OCI-LY7 (cell line): ENCODE measurements around the gene RCSD1. TPM values are rescaled to one million over a fixed set of nuclear protein-coding genes. Genes with fewer than 3 reads are reported as not detected.

Source experiments
- BruUV-seq: library from RNA; stranded (reverse); fragments of 400-500 nt; replicated peaks from 2 replicates; lab custom pipeline; 2021; lab: Mats Ljungman, UMichigan
- CTCF ChIA-PET: fragments of 300-600 bp; sonication (Branson Sonifier 250); formaldehyde crosslinking; loops from one replicate; lab custom pipeline; 2022; ENCODE audit warnings: antibody characterized with exemption; ENCODE audit not compliant: unreplicated experiment; lab: Charles Lee
- POLR2A ChIA-PET: fragments of 300-600 bp; sonication (Branson Sonifier 250); formaldehyde crosslinking; loops from one replicate; lab custom pipeline; 2022; ENCODE audit warnings: antibody characterized with exemption; lab: Charles Lee
- DNase-seq: peaks from one replicate; pipeline ENCODE4 v3.0.0-alpha.2; 2015; ENCODE audit warnings: low spot score
- H2AFZ ChIP-seq: fragments of 200-600 bp; sonication (generic), shearing (Covaris generic); 2 replicates; pipeline ENCODE4 v1.6.1; 2014; ENCODE audit warnings: mild to moderate bottlenecking, antibody characterized with exemption, low read length, moderate library complexity
- H3K27ac ChIP-seq: fragments of 200-600 bp; sonication (generic); 2 replicates; pipeline ENCODE4 v1.5.1; 2014; ENCODE audit warnings: mixed run types, low read depth, mild to moderate bottlenecking, moderate library complexity, low read length, inconsistent platforms; ENCODE audit not compliant: poor library complexity, severe bottlenecking
- H3K36me3 ChIP-seq: fragments of 200-600 bp; sonication (generic); 2 replicates; pipeline ENCODE4 v1.6.1; 2014; ENCODE audit warnings: mild to moderate bottlenecking, antibody characterized with exemption, low read length, moderate library complexity, mixed read lengths; ENCODE audit not compliant: insufficient read depth
- H3K4me1 ChIP-seq: fragments of 200-600 bp; sonication (generic); 2 replicates; pipeline ENCODE4 v1.5.1; 2014; ENCODE audit warnings: mild to moderate bottlenecking, low read length; ENCODE audit not compliant: insufficient read depth, poor library complexity, severe bottlenecking
- H3K4me2 ChIP-seq: fragments of 200-600 bp; sonication (generic); 2 replicates; pipeline ENCODE4 v1.6.1; 2014; ENCODE audit warnings: mild to moderate bottlenecking, low read length
- H3K4me3 ChIP-seq: fragments of 200-600 bp; sonication (generic); 2 replicates; pipeline ENCODE4 v1.5.1; 2014; ENCODE audit warnings: mild to moderate bottlenecking, low read depth, low read length; ENCODE audit not compliant: poor library complexity, severe bottlenecking
- H3K79me2 ChIP-seq: fragments of 200-600 bp; sonication (generic); 2 replicates; pipeline ENCODE4 v1.6.1; 2016; ENCODE audit warnings: low read depth, mild to moderate bottlenecking, low read length, moderate library complexity, mixed read lengths; ENCODE audit not compliant: insufficient read depth
- H3K9me2 ChIP-seq: fragments of 200-600 bp; sonication (generic); 2 replicates; pipeline ENCODE4 v1.6.1; 2016; ENCODE audit warnings: mild to moderate bottlenecking, low read length, mixed read lengths; ENCODE audit not compliant: insufficient read depth
- H3K9me3 ChIP-seq: fragments of 200-600 bp; sonication (generic); 2 replicates; pipeline ENCODE4 v1.6.1; 2014; ENCODE audit warnings: mild to moderate bottlenecking, mixed run types, low read length, mixed read lengths
- H4K20me1 ChIP-seq: fragments of 200-600 bp; sonication (generic); 2 replicates; pipeline ENCODE4 v1.6.1; 2014; ENCODE audit warnings: mild to moderate bottlenecking, antibody characterized with exemption, low read length, moderate library complexity, mixed read lengths; ENCODE audit not compliant: insufficient read depth
- EZH2phosphoT487 ChIP-seq: fragments of 200-600 bp; sonication (generic); IDR thresholded peaks from 2 replicates; pipeline ENCODE4 v1.6.1; 2018; ENCODE audit warnings: low read depth, borderline replicate concordance, mild to moderate bottlenecking, mixed run types, antibody characterized with exemption, low read length, moderate library complexity, mixed read lengths
- intact Hi-C: fragments of 100-400 bp; cut with micrococcal nuclease; formaldehyde crosslinking; loops from one replicate; pipeline ENCODE4 v1.10.0; 2022; ENCODE audit not compliant: unreplicated experiment
- total RNA-seq, 2 experiments: library from RNA; depleted of rRNA in 1 of 2; stranded (reverse); fragments of >200 nt in 1 of 2; shearing (Covaris generic) in 1 of 2; gene quantifications; 2 replicates each; pipeline ENCODE4 v1.2.3, GENCODE V29; 2014 to 2022
- TF ChIP-seq, protein P1 (sequence below): fragments of 200-600 bp; sonication (generic); conservative IDR thresholded peaks from 2 replicates; pipeline ENCODE4 v1.5.1; 2014; ENCODE audit warnings: mild to moderate bottlenecking, antibody characterized with exemption, low read length, moderate library complexity, mixed read lengths

The RCSD1 gene
- total RNA-seq, 2 experiments from 2014 or later, result 161 to 164 TPM

DNA sequence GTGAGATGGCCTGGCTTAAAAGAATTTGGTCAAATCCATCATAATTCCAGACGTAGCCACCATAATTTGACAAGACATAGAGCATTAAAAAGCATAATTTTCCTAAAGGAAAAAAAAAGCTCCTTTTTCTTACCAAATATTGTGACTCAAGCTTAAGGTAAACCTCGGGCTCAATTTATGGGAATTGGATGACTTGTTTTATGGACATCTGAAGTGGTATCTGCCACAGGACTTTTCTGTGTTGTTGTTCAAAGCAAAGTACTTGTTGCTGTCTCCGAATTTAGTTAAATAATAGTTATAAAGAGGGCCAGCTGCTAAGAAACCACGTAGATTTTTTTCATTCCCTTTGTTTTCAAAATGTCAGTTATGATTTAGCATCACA is 92.8 kb downstream of the RCSD1 start:
- Histone ChIP-seq H3K9me3 (no peaks in the 10 kb centered on the region), H3K4me3 (peak overlapping the region; percentile 94), H3K4me2 (peak overlapping the region; percentile 93), H3K79me2 (peaks cover 51% of the 10 kb centered on the region), H4K20me1 (peaks cover 29% of the 10 kb centered on the region; the same call in 1 of the 2 replicates), H3K27ac (peak overlapping the region; percentile 45), H3K4me1 (peaks cover 68% of the 10 kb centered on the region), H2AFZ (peak overlapping the region; percentile 53; the same call in 1 of the 2 replicates), H3K9me2 (no peaks in the 10 kb centered on the region), H3K36me3 (peaks cover 7% of the 10 kb centered on the region; the same call in 1 of the 2 replicates)
- intact Hi-C loops, result loop anchor here (2.0 kb wide), 2 partner anchors 30 to 212 kb away; no protein-coding TSS in a partner anchor
- TF ChIP-seq, protein P1, sequence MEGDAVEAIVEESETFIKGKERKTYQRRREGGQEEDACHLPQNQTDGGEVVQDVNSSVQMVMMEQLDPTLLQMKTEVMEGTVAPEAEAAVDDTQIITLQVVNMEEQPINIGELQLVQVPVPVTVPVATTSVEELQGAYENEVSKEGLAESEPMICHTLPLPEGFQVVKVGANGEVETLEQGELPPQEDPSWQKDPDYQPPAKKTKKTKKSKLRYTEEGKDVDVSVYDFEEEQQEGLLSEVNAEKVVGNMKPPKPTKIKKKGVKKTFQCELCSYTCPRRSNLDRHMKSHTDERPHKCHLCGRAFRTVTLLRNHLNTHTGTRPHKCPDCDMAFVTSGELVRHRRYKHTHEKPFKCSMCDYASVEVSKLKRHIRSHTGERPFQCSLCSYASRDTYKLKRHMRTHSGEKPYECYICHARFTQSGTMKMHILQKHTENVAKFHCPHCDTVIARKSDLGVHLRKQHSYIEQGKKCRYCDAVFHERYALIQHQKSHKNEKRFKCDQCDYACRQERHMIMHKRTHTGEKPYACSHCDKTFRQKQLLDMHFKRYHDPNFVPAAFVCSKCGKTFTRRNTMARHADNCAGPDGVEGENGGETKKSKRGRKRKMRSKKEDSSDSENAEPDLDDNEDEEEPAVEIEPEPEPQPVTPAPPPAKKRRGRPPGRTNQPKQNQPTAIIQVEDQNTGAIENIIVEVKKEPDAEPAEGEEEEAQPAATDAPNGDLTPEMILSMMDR, result no peak
- TF ChIP-seq EZH2phosphoT487, result no peak
- BruUV-seq, result TSS peak; percentile 40
- ChIA-PET POLR2A (interaction anchor here (1.0 to 2.2 kb wide), 4 partner anchors 10 to 32 kb away, joined by 4 to 7 read pairs (median 4); no protein-coding TSS in a partner anchor), CTCF (no interaction called here)
- no peak for DNase-seq

DNA sequence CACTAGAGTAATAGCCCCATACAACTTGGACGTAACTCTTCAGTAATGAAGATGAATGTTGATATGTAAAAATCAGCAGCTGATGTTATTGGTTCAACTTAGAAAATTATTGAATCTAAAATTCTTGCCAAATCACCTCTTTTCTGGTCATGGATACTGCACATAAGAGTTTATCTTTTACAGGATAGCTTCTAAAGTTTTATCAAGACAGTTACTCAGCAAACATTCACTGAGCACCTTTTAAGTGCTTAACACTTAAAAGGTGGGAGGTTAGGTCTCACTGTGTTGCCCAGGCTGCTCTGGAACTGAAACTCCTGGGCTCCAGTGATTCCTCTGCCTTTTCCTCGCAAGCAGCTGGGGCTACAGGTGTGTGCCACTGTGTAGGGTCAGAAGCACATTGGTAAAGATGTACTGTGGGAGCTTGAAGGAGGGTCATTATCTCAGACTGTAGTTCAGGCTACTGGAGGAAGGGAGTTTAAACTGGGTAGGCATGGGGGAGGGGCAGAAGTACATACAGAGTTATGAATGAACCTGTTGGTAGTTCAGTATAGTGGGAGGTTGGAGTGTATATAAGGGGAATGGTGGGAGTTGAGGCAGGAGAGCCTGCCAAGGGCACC is 93.8 kb downstream of the RCSD1 start:
- ChIA-PET CTCF (interaction anchor here (0.6 kb wide), 1 partner anchor 66 kb away, joined by 3 read pairs; no protein-coding TSS in a partner anchor), POLR2A (interaction anchor here (0.5 to 2.2 kb wide), 4 partner anchors 9 to 366 kb away, joined by 4 to 7 read pairs (median 4); no protein-coding TSS in a partner anchor)
- Histone ChIP-seq H2AFZ (no peak overlapping the region), H3K9me2 (no peaks in the 10 kb centered on the region), H3K9me3 (no peaks in the 10 kb centered on the region), H3K4me1 (peaks cover 59% of the 10 kb centered on the region), H3K4me2 (peak overlapping the region; percentile 93), H3K36me3 (peaks cover 12% of the 10 kb centered on the region), H3K4me3 (peak overlapping the region; percentile 94), H4K20me1 (peaks cover 29% of the 10 kb centered on the region; the same call in 1 of the 2 replicates), H3K27ac (peak overlapping the region; percentile 1), H3K79me2 (peaks cover 58% of the 10 kb centered on the region)
- intact Hi-C loops, result loop anchor here (2.0 kb wide), 2 partner anchors 29 to 211 kb away; no protein-coding TSS in a partner anchor
- peak; percentile 47 for DNase-seq
- TF ChIP-seq, protein P1, result no peak
- BruUV-seq, result no TSS peak

DNA sequence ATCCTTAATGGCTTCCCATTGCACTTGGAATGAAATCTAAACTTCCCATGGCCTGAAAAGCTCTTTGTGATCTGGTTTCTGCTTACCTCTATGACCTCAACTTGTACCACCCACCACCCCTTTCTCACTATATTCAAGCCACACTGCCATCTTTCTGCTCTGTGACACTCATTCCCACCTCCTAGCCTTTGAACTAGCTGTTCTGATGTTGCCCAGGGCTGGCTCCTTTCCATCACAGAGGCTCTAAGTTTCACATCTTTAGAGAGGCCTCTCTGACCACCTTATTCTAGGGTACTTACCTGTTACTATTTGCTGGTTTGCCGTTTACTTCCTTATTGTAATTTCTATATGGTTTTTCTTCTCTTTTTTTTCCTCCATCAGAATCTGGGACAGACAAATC is 96.0 kb downstream of the RCSD1 start:
- no peak overlapping the region for H3K27ac ChIP-seq
- peaks cover 29% of the 10 kb centered on the region; the same call in 1 of the 2 replicates for H4K20me1 ChIP-seq
- H3K9me2 ChIP-seq, result no peaks in the 10 kb centered on the region
- peaks cover 58% of the 10 kb centered on the region for H3K79me2 ChIP-seq
- peaks cover 37% of the 10 kb centered on the region for H3K4me1 ChIP-seq
- H3K4me3 ChIP-seq, result no peak overlapping the region
- H2AFZ ChIP-seq, result no peak overlapping the region
- TF ChIP-seq, protein P1, result no peak
- TF ChIP-seq EZH2phosphoT487, result no peak
- peaks cover 24% of the 10 kb centered on the region for H3K36me3 ChIP-seq
- BruUV-seq, result no TSS peak
- intact Hi-C loops, result no loop called here
- ChIA-PET POLR2A (no interaction called here), CTCF (no interaction called here)
- no peak for DNase-seq
- H3K4me2 ChIP-seq, result peak overlapping the region; percentile 23
- no peaks in the 10 kb centered on the region for H3K9me3 ChIP-seq
